GM12872 (cell line): Measurements from ENCODE around the gene ANKRD29.

Source experiments
- CTCF ChIP-seq: IDR thresholded peaks from 3 replicates; pipeline ENCODE4 v1.5.1; 2011; ENCODE audit warnings: low read depth, mild to moderate bottlenecking, low read length, moderate library complexity; ENCODE audit not compliant: insufficient read depth

The ANKRD29 gene

DNA sequence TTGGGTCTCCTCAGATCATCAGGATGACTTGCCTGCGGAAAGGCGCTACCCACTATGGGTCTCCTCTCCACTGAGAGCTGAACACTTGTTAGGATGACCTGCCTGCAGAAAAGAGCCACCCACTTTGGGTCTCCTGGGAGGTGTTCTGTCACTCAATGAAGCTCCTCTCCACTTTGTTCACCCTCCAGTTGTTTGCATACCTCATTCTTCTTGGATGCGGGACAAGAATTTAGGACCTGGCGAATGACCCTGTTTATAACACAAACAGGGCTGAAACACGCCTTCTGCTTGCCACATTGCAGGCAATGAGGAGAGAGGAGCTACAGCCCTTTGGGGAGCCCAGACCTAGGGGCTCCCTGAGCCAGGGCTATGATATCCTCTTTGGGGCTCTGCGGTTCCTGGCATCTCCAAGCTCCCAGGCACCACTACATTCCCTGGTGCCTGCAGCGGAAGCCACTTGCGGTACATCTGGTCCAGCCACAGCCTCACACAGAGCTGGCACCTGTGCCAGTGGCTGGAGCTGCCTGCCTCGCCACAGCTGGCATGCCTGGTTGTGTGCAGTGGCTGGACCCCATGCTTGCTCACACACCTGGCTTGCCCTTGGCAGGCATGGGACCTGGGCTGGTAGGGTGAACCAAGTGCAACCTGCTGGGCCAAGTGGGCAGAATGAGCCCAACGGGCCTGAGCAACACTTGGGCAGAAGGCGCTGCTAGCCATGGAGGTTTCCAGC, 20.6 kb downstream of the ANKRD29 start:
- TF ChIP-seq CTCF, result no peak

DNA sequence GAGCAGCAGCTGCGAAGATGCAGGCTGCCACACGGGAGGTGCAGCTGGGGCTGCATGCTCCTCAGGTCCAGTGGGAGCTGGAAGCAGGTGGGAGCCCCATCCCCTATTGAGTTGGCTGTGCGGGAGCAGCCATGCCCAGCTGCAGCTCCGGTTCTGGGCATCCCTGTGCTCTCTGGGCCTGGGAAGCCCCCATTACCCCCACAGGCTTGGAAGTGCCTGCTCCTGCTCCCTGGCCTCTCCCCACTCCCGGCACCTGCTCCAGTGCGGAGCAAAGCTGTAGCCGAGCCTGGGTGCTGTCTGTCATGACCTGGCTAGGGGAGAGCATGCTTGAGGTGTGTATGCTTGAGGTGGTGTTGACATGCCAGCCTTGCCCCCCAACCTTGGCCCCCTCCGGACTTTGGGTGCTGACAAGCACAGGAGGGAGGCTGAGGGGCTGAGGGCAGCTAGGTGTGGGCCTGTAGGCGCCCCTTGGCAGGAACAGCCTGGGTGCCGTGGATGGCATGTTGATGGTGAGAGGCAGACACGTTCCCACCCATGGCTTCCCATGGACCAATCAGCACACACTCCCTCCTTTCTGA, 21.5 kb downstream of the ANKRD29 start:
- TF ChIP-seq CTCF, result no peak

DNA sequence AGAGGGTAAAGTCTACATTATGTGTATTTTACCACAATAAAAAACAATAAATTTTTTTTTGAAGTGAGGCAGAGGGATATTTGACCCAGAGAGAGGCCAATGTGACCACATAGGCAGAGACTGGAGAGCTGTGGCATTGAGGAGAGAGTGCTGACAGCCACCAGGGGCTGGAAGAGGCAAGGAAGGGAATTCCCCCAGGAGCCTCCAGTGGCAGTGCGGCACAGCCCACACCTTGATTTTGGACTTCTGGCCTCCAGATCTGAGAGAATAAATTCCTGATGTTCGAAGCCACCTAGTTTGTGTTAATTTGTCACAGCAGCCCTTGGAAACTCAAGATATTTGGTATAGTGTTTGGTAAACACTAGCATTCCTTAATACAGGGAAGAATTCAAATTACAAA, 22.7 kb downstream of the ANKRD29 start:
- TF ChIP-seq CTCF, result no peak

DNA sequence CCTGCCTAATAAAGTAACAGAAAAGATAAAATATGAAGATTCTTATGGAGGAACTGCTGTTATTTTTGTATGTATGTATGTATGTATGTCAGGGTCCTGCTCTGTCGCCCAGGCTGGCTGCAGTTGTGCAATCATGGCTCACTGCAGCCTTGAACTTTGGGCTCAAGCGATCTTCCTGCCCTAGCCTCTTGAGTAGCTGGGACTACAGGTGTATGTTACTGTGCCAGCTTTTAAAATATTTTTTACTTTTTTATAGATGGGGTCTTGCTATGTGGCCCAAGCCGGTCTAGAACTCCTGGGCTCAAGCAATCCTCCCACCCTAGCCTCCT, 26.7 kb downstream of the ANKRD29 start:
- no peak for TF ChIP-seq CTCF

GRCh38 chr18:23635283-23636070, 27.2 kb downstream of the ANKRD29 start:
- TF ChIP-seq CTCF, result no peak

DNA sequence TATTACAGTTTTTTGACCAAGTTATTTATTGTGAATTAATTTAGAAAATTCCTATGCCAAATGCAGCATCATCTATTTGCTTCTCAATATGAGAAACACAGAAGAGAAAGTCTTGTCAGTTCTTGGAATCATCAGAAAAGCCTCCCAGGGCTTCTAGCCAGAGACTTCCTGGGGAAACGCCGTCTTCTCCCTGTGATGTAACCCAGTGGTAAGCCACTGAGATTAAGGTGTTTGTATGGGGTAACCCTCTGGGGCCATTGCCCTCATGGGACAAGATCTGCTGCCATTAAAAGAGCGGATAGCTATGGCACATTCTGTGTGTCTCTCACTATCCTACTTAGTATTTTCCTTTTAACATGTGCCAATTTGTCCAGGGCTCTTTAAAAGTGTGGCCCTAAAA, 28.0 kb downstream of the ANKRD29 start:
- TF ChIP-seq CTCF, result no peak

- TF ChIP-seq CTCF, result no peak
Observed at GRCh38 chr18:23632615-23633014, 30.1 kb downstream of the ANKRD29 start.
